GM21528 (cell line): ENCODE results near the gene DDIT4L.
"Not testable (repeated sequence)": the region's sequence is repeated elsewhere in the genome, so short reads cannot be mapped to it uniquely, and the experiment has no call there.

Source experiments
- ATAC-seq: cut with Tn5 transposase; IDR thresholded peaks from one replicate; pipeline ENCODE4 v1.9.1; 2021; ENCODE audit warnings: mild to moderate bottlenecking, moderate library complexity; ENCODE audit not compliant: unreplicated experiment, low FRiP score

DDIT4L gene

DNA sequence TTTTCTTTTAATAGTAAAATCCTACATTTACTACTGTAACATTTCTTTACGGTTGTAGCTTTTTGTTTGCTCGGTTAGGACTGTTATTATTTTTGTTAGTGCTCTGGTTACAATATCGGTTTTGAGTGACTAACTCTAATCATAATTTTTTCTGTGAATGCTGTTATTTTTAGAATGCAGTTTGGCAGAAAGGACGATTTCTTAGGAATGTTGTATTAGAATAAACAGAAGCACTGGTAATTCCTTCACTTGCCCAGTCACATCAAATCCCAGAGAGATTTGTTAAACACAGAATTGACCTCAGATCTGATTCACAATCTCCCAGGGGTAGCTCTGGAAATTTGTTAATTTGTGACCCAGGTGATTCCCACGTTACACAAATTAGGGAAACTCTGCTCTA lies 21.7 kb downstream of the DDIT4L start:
- no peak for ATAC-seq

DNA sequence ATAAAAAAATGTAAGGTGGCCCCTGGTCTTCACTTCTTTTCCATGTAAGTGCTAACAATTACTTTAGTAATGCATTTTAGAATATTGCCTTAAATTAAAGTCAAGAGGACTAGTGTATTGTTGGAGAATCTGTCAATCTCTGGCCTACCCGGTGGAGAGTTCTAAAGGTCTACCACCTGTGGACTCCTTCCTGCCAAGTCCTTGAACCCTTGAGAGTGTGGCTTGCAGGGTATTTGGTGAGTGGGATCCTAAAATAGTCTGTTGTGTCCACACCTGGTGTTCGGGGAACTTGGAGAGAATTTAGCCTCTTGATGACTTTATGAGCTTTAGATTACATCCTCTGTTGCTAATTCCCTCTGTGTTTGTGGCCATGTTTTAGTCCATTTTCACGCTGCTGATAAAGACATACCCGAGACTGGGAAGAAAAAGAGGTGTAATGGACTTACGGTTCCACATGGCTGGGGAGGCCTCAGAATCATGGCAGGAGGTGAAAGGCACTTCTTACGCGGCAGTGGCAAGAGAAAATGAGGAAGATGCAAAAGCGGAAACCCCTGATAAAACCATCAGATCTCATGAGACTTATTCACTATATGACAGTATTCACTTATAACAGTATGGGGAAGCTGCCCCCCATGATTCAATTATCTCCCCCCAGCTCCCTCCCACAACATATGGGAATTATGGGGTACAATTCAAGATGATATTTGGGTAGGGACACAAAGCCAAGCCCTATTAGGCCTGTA lies 23.8 kb downstream of the DDIT4L start:
- ATAC-seq, result no peak

DNA sequence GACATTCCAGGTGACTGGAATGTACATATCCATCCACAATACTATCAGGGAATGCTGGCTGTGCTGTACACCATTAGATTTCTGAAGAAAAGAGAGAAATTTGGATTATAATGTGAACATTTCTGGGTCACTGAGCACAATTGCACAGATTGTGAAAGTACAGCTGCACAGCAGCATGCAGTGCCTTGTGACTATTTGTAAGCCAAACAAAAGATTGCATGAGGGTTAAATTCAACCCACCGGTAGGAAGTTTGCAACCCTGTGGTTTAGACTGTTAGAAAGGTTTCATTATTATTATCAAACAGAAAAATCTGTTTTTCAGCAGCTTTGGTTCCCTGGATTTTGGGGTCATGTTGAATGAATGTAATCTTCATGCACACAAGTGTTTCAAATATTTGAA lies 24.5 kb downstream of the DDIT4L start:
- no peak for ATAC-seq

DNA sequence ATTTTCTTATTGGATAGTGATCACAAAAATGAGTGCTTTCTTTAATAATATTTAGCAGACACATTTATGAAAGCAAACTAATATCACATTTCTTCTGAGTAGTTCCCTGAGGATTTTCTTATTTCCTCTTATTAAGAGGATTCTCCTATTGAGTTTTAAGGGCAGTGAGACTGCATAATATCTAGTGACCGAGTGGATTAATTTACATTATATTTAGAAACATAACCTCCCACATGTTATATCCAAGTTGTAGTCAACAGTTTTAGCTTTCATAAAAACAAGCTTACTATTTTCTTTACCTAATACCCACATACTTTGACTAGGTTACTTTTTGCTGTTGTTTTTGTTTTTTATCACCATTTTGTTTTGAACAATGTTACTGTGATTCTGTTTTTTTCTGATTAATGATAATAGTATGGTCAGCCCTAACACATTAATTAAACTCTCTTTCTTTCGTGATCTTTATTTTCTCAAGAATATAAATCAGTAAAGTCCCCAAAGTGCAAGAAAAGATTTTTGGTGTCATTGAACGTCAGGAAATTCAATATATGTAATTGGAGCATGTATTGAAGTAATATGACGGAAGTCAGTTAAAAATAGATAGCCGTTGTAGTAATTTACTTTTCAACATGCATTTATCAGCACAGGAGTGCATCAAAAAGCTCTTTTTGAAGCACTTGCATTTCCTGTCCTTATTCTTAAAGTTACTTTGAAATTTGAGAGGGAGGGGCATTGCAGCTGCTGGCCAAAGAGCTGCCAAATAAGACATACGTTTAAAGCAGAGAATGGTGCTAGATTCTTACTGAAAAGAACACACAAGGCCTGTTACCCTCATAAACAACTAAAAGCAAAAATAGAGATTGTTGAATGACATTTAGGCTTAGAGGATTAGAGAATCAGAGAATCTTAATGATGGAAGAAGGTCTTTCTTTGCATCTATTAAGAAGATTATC lies 25.2 kb downstream of the DDIT4L start:
- ATAC-seq, result no peak

DNA sequence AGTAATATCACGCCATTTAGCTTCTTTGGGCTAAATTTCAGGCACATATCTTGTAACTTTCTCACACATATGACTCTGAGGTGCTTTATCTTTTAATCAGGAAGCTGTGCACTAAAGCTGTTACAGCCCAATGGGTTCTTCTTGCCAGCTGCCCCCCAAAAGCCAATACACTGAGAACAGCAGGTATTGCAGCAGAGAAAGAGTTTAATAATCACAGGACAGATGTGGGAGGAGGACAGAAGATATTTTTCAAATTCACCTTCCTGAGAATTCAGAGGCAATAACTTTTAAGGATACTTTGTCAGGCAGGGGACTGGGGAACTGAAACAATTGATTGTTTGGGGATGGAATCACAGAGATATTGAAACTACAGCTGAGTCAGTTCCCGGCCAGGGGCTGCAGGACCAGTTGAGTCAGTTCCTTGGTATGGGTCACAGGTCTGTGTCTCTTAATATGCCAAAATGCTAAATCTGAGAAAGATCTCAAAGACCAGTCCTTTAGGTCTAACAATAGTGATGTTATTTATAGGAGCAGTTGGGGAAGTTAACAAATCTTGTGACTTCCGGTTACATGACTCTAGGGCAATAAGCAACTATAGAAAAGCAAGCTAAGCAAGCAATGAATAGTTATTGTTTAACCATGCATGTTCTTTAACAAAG lies 28.1 kb downstream of the DDIT4L start:
- no peak for ATAC-seq

DNA sequence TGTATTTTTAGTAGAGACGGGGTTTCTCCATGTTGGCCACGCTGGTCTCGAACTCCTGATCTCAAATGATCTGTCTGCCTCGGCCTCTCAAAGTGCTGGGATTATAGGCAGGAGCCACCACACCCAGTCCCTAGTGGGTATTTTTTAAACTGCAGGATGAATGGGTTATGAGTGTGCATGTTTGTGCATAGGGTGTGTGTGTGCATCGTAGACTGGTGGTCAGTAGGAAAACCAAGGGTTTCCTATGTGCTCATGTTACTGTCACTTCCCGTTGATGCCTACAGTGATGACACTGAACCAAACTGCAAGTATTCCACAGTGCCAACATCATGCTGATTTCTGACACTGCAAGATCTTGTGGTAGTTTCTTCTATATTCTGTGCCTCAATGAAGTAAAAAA lies 41.1 kb downstream of the DDIT4L start:
- no peak for ATAC-seq

DNA sequence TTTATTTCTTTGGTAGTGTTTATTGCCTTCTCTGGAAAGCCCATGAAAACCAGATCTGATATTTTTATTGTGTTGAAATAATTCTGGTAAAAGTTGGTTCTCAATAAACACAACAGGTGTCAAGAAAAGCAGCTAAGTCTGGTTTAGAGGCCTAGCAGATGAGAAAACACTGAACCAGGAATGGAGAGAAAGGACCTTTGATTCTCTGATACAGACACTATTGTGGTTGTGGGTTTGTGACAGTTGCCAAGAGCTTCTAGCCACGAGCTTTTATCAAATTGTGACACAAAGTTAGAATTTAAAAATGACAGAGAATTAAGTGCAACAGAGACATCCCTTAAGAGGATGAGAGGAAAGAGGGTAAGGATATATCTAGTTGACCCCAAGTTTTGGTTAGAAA lies 42.6 kb downstream of the DDIT4L start:
- ATAC-seq, result no peak

DNA sequence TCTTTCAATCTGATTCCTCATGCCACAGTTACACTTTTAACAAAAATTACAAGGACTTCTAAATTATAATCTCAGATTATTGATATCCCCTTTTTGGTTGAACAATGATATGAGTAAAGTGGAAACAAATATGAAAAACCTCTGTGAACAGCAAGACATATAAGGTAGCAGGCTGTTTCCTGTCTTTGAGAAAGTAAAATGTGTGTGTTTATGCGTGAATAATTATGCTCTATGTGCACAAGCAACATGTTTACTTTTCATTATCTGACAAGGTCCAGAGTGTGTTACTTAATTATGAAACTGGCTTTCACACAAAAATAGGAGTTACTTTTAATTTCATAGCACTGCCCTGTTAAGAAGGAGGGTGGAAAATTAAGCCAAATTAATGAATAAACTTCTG lies 43.1 kb downstream of the DDIT4L start:
- ATAC-seq, result no peak

DNA sequence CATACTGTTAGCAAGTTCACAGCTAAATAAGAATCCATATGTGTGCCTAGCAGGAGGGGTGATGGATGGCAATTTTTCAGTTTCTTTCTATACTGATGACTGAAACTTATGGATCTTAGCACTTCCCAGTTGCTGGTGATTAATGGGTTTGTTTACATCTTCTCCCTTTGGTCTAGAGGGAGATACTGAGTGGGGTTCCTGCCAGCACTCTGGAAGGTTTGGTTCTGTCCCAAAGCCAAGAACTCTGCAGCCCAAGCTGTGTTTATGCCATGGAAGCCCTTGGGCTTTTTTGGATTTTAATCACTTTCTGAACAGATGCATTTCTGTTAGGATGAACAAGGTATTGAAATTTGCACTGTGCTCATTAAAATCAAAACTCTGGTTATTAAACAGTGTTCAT lies 43.5 kb downstream of the DDIT4L start:
- no peak for ATAC-seq

DNA sequence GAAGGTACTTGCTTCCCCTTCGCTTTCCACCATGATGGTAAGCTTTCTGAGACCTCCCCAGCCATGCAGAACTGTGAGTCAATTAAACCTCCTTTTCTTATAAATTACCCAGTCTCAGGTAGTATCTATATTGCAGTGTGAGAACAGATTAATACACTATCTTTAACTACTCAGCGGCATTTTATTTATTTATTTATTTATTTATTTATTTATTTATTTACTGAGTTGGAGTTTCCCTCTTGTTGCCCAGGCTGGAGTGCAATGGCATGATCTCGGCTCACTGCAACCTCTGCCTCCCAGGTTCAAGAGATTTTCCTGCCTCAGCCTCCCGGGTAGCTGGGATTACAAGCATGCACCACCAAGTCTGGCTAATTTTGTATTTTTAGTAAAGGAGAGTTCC lies 52.9 kb downstream of the DDIT4L start:
- not testable (repeated sequence) for ATAC-seq
